HG02623 (cell line): ENCODE measurements around the gene SPATA2.
"Not testable (repeated sequence)": the region's sequence is repeated elsewhere in the genome, so short reads cannot be mapped to it uniquely, and the experiment has no call there.

ENCODE experiments used
- ATAC-seq: cut with Tn5 transposase; IDR thresholded peaks from one replicate; pipeline ENCODE4 v1.9.1; 2021; ENCODE audit warnings: moderate library complexity; ENCODE audit not compliant: unreplicated experiment

Gene SPATA2, protein sequence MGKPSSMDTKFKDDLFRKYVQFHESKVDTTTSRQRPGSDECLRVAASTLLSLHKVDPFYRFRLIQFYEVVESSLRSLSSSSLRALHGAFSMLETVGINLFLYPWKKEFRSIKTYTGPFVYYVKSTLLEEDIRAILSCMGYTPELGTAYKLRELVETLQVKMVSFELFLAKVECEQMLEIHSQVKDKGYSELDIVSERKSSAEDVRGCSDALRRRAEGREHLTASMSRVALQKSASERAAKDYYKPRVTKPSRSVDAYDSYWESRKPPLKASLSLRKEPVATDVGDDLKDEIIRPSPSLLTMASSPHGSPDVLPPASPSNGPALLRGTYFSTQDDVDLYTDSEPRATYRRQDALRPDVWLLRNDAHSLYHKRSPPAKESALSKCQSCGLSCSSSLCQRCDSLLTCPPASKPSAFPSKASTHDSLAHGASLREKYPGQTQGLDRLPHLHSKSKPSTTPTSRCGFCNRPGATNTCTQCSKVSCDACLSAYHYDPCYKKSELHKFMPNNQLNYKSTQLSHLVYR

DNA sequence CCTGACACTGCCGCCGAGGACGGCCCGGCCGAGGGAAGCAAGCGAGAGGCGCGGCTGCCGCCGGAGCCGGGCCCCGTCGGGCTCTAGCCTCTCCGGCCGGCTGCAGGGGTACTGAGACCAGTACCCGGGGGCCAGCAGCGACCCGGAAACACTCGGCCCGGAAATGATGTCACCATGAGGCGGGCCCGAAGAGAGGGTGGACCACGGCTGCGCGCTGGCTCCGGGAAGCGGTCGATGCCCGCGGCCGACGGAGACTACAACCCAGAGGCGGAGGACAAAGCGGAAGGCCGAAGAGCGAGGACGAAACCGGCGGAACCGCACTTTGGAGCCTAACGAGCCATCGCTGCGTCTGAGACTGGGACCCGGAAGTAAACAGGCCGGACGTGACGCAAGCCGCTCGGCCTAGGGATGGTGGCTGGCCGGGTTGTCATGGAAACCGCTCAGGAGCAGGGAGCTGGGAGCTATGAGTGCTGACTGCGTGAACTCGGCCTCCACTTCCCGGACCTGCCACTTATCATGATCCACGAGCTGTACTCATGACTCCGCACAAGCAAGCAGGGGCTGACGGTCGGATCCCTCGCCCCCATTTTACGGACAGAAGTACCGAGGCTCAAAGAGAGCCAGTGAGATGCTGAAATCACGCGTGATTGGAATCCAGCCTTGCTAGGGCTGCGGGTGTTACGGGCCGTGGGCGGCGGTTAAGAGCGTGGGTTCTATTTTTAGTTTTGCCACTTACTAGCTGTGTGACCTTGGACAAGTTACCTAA, at the start of gene SPATA2:
Gene SPATA2, minus strand, starts transcription at position 150 of the 766 bp plus-strand sequence. CDS start 7,039 bp downstream, outside the sequence.
- peak; percentile 87 for ATAC-seq

DNA sequence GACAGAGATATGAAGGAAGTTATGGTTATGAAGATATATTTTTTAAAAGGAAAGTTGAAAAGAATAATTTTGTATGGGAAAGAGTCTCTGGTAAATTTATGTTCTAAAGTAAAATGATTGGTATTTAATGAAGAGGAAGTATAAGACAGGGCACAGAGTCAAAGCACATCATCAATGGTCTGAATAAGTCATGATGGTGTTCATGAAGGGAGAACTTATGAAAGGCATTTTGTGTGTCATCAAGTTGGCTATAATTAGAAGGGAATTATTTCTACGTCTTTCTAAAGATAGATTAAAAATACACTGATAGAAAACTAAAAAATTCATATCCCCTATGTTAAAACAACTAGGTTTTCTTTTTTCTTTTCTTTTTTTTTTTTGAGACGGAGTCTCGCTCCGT, 46.1 kb upstream of the SPATA2 start:
- no peak for ATAC-seq

- not testable (repeated sequence) for ATAC-seq
These were observed 42.0 kb upstream of the SPATA2 start for GRCh38 chr20:49957089-49957938.

- no peak for ATAC-seq
These were observed 41.4 kb upstream of the SPATA2 start for GRCh38 chr20:49956689-49957088.

DNA sequence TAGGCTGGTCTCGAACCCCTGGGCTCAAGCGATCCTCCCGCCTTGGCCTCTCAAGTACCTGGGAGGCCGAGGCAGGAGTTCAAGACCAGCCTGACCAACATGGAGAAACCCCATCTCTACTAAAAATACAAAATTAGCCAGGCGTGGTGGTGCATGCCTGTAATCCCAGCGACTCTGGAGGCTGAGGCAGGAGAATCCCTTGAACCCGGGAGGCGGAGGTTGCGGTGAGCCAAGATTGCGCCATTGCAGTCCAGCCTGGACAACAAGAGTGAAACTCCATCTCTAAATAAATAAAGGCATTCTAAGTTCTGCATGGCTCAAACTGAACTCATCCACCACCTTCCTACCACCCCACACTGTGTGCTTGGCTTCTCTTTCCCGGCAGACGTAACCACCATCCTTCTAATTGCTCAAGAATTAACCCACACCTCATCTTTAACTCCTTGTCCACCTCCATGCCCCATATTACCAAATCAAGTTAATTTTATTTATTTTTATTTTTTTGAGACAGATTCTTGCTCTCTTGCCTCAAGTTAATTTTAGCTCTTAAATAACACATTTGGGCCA, 40.6 kb upstream of the SPATA2 start:
- ATAC-seq = not testable (repeated sequence)

- no peak for ATAC-seq
These were observed 39.8 kb upstream of the SPATA2 start for GRCh38 chr20:49955167-49955566.

DNA sequence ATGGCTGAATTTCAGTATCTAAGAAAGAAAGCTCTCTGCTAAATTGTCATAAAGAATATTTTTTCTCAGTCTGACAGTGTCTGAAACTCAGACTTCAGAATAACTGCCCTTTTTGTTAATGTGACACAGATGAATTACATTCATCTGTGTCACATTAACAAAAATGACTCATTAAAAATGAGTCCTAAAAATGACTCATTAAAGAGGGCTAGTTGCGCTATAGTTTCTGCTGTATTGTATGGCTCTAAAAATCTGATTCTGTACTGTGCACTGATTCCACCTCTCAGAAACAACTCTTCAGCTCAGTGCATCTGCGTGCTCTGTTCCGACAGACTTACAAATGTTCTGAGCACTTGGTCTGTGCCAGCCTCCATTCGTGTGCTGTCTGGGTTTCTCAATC, 35.8 kb upstream of the SPATA2 start:
- ATAC-seq = no peak

DNA sequence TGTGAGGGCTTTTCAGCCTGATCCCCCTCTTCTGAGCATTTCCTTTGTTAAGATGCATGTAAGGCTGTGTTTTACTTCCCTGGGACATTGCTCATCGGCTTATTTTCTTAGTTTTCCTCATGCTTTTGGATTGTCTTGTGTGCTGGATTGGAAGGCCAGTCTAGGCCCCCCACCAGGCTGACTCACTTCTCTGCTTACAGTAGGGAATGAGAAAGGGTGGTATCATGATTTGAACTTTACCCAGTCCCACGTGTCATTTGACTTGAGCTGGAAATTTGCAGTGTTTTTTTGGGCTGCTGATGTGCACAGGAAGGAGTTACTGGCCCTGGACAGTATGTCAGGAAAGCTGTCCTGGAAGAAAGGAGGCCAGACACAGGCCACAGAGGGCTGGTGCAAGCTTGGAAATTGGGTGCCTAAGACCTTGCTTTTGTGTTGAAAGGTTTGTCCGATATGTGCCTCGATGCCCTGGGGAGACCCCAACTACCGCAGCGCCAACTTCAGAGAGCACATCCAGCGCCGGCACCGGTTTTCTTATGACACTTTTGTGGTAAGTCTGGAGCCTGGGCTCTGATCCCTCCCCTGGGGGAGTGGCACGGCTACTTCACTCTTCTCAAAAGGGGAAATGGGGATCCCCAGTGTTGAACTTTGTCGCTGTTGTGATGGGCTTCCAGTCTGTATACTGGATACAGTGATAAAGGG, 33.6 kb upstream of the SPATA2 start:
- ATAC-seq = no peak

- no peak for ATAC-seq
These were observed 32.8 kb upstream of the SPATA2 start for GRCh38 chr20:49948178-49948577.

DNA sequence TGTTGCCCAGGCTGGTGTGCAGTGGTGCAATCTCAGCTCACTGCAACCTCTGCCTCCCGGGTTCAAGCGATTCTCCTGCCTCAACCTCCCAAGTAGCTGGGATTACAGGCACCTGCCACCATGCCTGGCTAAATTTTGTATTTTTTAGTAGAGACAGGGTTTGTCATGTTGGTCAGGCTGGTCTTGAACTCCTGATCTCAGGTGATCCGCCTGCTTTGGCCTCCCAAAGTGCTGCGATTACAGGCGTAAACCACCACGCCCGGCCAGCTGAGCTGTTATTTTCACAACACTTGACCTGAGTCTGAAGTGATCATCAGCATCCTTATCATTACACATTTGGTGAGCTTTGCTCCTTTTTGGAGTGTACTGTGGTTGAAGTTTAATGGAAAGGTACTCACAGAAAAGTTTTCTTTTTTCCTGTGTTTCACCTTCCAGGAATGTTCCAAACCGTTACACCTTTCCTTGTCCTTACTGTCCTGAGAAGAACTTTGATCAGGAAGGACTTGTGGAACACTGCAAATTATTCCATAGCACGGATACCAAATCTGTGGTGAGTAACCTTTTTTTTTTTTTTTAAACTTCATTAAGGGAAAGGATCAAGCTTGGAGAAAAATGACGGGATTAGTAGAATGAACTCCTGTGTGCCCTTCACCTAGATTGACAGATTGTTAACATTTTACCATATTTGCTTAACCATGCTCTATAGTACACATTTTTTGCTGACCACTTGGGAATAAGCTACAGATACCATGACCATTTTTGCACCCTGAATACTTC, 30.6 kb upstream of the SPATA2 start:
- no peak for ATAC-seq

DNA sequence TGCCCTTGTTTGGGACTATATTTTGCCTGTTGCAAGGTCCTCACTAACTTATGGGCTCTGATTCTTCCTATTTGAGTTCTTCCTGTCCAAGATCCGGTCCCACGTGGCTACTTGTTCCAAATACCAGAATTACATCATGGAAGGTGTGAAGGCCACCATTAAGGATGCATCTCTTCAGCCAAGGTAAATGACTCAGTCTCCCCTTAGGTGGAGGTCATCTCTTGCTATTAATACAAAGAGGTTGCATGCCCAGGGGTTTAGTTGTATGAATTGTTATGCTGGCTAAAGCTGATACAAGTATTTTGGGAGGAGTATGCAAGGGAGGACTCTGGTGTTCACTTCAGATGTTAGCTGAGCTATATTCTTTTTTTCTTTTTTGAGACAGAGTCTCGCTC, 30.0 kb upstream of the SPATA2 start:
- ATAC-seq = no peak

DNA sequence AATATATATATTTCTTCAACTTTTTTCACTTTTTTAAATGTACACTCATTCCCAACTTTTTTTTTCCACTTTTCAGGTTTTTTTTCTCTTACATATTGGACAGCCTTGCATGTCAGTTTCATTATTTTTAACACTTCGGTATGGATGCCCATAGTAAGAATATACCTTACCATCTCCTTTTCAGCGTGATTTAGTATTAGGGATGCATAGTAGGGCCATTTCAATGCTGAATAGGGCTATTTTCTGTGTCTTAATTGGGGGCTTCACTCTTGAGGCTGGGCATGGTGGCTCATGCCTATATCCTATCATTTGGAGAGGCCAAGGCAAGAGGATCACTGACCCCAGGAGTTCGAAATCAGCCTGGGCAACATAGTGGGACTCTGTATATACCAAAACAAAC, 27.6 kb upstream of the SPATA2 start:
- ATAC-seq = no peak

DNA sequence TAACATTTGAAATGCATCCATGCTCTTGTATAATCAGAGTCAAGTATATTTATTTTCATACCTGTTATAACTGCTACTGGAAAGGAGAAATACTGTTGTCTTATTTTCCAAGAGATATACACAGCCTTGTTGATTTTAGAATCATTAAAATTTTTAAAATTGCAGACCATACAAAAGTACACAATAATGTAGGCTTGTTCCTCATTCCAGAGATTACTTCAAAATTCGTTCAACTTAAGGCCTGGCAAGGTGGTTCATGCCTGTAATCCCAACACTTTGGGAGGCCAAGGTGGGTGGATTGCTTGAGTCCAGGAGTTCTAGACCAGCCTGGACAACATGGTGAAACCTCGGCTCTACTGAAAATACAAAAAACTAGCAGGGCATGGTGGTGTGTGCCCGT, 27.0 kb upstream of the SPATA2 start:
- ATAC-seq = no peak

- no peak for ATAC-seq
These were observed 26.1 kb upstream of the SPATA2 start for GRCh38 chr20:49941456-49941855.

DNA sequence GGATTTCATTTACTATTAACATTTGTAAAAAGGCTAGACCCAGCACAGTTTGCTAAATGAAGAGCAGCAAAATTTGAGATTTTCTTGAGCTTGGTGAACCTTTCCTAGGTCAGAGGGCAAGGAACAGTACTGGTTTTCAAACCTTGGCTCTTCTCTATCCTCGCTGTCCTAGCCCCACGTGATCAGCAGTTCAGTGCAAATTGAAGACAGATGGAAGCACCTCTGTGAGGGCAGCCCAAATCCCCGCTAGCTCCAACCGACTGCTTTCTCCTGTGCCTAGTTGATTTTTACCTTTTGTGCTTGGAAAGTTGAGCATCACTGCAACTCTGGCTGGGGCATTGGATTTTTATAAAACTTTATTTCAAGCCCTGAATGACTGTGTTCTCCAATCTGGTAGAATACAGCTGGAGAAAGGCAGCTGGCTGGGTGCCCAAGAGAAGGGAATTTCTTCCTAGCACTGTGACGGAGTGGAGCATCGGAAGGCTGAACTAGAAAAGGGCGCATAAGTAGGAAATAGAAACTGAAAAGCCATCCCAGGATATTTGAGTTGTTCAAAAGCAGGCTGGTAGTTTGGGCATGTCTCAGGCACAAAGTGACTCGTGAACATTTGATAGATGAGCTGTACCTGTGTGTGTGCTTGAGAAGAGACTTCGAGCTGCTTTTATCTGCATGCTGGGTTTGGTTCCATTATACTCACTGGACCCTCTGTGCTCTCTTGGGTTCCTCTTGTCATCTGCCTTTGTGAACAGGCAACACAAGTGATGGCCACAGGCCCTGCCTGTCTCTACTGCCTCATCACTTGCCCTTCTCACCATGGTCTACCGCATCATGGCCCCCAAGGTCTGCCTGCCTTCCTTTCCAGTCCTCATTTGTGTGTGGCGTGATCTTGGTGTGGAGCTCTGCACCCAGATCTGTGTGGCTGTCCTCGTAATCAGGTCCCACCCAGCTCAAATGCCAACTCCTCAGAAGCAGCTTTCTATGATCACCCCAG, 23.1 kb upstream of the SPATA2 start:
- ATAC-seq = no peak

GRCh38 chr20:49937027-49937929, 21.9 kb upstream of the SPATA2 start:
- no peak for ATAC-seq
